Vagina (tissue), 2 donors: ENCODE measurements around the gene SEC23B. TPM values are rescaled to one million over a fixed set of nuclear protein-coding genes. Genes with fewer than 3 reads are reported as not detected.

Source experiments
- DNase-seq, 2 donors: peaks; one replicate each; pipeline ENCODE4 v3.0.0-alpha.2; 2017; ENCODE audit errors: extremely low spot score in 2 of 2
- H3K27ac ChIP-seq: fragments of 200-600 bp; sonication (generic); one replicate; pipeline ENCODE4 v1.5.1; 2019
- H3K27me3 ChIP-seq: fragments of 200-600 bp; sonication (generic); one replicate; pipeline ENCODE4 v1.5.1; 2019
- H3K36me3 ChIP-seq, 2 donors: fragments of 200-600 bp; sonication (generic); one replicate each; pipeline ENCODE4 v1.5.1; 2017 to 2019
- H3K4me1 ChIP-seq: fragments of 200-600 bp; sonication (generic); one replicate; pipeline ENCODE4 v1.5.1; 2019
- H3K4me3 ChIP-seq, 2 donors: fragments of 200-600 bp; sonication (generic); 1 replicate in 1 of 2; 2 replicates in 1 of 2; pipeline ENCODE4 v1.5.1; 2016 to 2019
- H3K9me3 ChIP-seq: fragments of 200-600 bp; sonication (generic); one replicate; pipeline ENCODE4 v1.5.1; 2019
- CTCF ChIP-seq, 3 experiments: fragments of 450-650 bp in 2 of 3; fragments of 200-600 bp in 1 of 3; sonication (generic) in 1 of 3; IDR thresholded peaks; one replicate each; pipeline ENCODE4 v1.5.1; 2017 to 2019; ENCODE audit warnings: antibody characterized with exemption in 3 of 3, mild to moderate bottlenecking in 2 of 3, moderate library complexity in 2 of 3
- POLR2A ChIP-seq, 2 donors: fragments of 450-650 bp; IDR thresholded peaks; one replicate each; pipeline ENCODE4 v1.6.1; 2017; ENCODE audit warnings: antibody characterized with exemption in 2 of 2, mild to moderate bottlenecking in 2 of 2, moderate library complexity in 2 of 2
- POLR2AphosphoS5 ChIP-seq, 2 donors: sonication (generic); formaldehyde crosslinking; IDR thresholded peaks; one replicate each; pipeline ENCODE4 v1.9.0; 2017; ENCODE audit warnings: antibody characterized with exemption in 2 of 2, mild to moderate bottlenecking in 2 of 2, low read depth in 1 of 2; ENCODE audit not compliant: insufficient read depth in 1 of 2
- intact Hi-C: fragments of 100-400 bp; cut with DNase I; formaldehyde crosslinking; loops from one replicate; pipeline ENCODE4 v1.15.1; 2023
- microRNA counts, 2 donors: library from miRNA; unstranded; fragments of <30 nt; microRNA quantifications; one replicate each; lab custom pipeline; 2016 to 2017
- microRNA-seq: library from miRNA; unstranded; fragments of <30 nt; microRNA quantifications from one replicate; pipeline ENCODE4, GENCODE V29; 2017; ENCODE audit warnings: borderline number of aligned reads, borderline replicate concordance
- small RNA-seq: library from RNA; depleted of rRNA; stranded (forward); fragments of <200 nt; gene quantifications from one replicate; pipeline ENCODE3, GENCODE V24; 2016
- total RNA-seq: library from RNA; depleted of rRNA; stranded (reverse); fragments of >200 nt; gene quantifications from one replicate; pipeline ENCODE4 v1.2.3, GENCODE V29; 2016

Gene SEC23B
- total RNA-seq, 1 donor from 2014 or later, result 30.7 TPM

GRCh38 chr20:18589941-18590674 is 82.4 kb downstream of the SEC23B start:
- Histone ChIP-seq H3K36me3 (no peaks in the 10 kb centered on the region), H3K9me3 (no peaks in the 10 kb centered on the region), H3K4me3 (no peak overlapping the region), H3K4me1 (peaks cover 17% of the 10 kb centered on the region), H3K27me3 (no peaks in the 10 kb centered on the region), H3K27ac (no peak overlapping the region)
- no peak for DNase-seq
- intact Hi-C loops, result no loop called here
- TF ChIP-seq POLR2AphosphoS5 (IDR thresholded peaks at IDR 0.05; ENCODE audit: insufficient read depth in 1 of 2, low read depth in 1 of 2) (no peak), POLR2A (IDR thresholded peaks at IDR 0.05) (no peak), CTCF (IDR thresholded peaks at IDR 0.05) (no peak)

GRCh38 chr20:18596270-18596669 is 88.5 kb downstream of the SEC23B start:
- H3K9me3 ChIP-seq, result no peaks in the 10 kb centered on the region
- H3K27me3 ChIP-seq, result no peaks in the 10 kb centered on the region
- intact Hi-C loops, result no loop called here
- H3K27ac ChIP-seq, result no peak overlapping the region
- H3K4me3 ChIP-seq, result no peak overlapping the region
- no peaks in the 10 kb centered on the region for H3K4me1 ChIP-seq
- TF ChIP-seq CTCF (IDR thresholded peaks at IDR 0.05), result no peak
- DNase-seq, result no peak
- H3K36me3 ChIP-seq, result peaks cover 0 to 21% of the 10 kb centered on the region in 2 donors

GRCh38 chr20:18609741-18610140 is 102.0 kb downstream of the SEC23B start:
- H3K4me3 ChIP-seq, result no peak overlapping the region
- H3K27me3 ChIP-seq, result no peaks in the 10 kb centered on the region
- no peak for DNase-seq
- intact Hi-C loops, result no loop called here
- peaks cover 4% of the 10 kb centered on the region for H3K4me1 ChIP-seq
- no peak overlapping the region for H3K27ac ChIP-seq
- no peaks in the 10 kb centered on the region for H3K9me3 ChIP-seq
- TF ChIP-seq POLR2A (IDR thresholded peaks at IDR 0.05), result no peak
- no peak for TF ChIP-seq POLR2AphosphoS5 (IDR thresholded peaks at IDR 0.05; ENCODE audit: insufficient read depth in 1 of 2, low read depth in 1 of 2)
- no peak for TF ChIP-seq CTCF (IDR thresholded peaks at IDR 0.05)
- H3K36me3 ChIP-seq, result no peaks in the 10 kb centered on the region

MicroRNAs within 50 kb of the gene (microRNA counts, 767-probe panel; counts per million panel counts)
- 238 to 261 counts per million in 2 donors for microRNA hsa-miR-3192 (lab: Ali Mortazavi, UCI)

Small RNA genes lying within 50 kb of the gene (microRNA-seq; reads per million reads assigned to microRNA genes)
- not detected for gene MIR3192

Small RNA genes lying within 50 kb of the gene (small RNA-seq; reads per million reads assigned to genes)
- gene MIR3192 (not detected), gene RN7SL638P (not detected), gene RNU6ATAC34P (not detected)

Other genes starting within 250 kb of the SEC23B start
- gene ZNF133, start 219.4 kb upstream of the SEC23B start, total RNA-seq, result 20.6 TPM
- 2.9 TPM for gene DZANK1, start 40.9 kb upstream of the SEC23B start, total RNA-seq
- gene POLR3F, start 40.5 kb upstream of the SEC23B start, total RNA-seq, result 8.1 TPM
- 11.0 TPM for gene RBBP9, start 10.7 kb upstream of the SEC23B start, total RNA-seq
- gene SMIM26, start 59.5 kb downstream of the SEC23B start, total RNA-seq, result 85.2 TPM
- gene DTD1, start 80.1 kb downstream of the SEC23B start, total RNA-seq, result 24.1 TPM